ENCODE results near the gene CAPN5. TPM values are rescaled to one million over a fixed set of nuclear protein-coding genes. Genes with fewer than 3 reads are reported as not detected.

Gene CAPN5
- total and polyA plus RNA-seq, 2 of the 13 experiments (the other 11 are each of a cell fraction or from before 2014, with no cell fraction given) = 0.27 to 1.2 TPM

DNA sequence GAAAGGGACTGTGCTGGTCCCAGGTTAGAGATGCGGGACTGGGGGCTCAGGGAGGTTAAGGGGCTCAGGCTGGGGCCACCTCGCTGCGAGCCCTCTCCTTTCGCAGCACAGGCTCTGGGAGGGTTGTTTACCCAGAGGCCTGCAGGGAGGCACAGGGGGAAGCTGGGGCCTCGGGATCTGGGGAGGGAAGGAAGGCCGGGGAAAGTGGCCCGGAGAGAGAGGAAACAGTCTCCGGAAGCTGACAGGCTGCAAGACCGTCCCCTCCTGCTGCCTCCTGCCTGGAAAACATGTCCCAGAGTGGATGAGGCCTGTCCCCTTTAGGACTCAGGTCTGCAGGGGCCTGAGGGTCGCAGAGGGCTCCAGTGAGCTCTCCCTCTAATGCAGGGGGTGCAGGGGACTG, 106.7 kb downstream of the CAPN5 start (continued):
- TF ChIP-seq, protein P1, sequence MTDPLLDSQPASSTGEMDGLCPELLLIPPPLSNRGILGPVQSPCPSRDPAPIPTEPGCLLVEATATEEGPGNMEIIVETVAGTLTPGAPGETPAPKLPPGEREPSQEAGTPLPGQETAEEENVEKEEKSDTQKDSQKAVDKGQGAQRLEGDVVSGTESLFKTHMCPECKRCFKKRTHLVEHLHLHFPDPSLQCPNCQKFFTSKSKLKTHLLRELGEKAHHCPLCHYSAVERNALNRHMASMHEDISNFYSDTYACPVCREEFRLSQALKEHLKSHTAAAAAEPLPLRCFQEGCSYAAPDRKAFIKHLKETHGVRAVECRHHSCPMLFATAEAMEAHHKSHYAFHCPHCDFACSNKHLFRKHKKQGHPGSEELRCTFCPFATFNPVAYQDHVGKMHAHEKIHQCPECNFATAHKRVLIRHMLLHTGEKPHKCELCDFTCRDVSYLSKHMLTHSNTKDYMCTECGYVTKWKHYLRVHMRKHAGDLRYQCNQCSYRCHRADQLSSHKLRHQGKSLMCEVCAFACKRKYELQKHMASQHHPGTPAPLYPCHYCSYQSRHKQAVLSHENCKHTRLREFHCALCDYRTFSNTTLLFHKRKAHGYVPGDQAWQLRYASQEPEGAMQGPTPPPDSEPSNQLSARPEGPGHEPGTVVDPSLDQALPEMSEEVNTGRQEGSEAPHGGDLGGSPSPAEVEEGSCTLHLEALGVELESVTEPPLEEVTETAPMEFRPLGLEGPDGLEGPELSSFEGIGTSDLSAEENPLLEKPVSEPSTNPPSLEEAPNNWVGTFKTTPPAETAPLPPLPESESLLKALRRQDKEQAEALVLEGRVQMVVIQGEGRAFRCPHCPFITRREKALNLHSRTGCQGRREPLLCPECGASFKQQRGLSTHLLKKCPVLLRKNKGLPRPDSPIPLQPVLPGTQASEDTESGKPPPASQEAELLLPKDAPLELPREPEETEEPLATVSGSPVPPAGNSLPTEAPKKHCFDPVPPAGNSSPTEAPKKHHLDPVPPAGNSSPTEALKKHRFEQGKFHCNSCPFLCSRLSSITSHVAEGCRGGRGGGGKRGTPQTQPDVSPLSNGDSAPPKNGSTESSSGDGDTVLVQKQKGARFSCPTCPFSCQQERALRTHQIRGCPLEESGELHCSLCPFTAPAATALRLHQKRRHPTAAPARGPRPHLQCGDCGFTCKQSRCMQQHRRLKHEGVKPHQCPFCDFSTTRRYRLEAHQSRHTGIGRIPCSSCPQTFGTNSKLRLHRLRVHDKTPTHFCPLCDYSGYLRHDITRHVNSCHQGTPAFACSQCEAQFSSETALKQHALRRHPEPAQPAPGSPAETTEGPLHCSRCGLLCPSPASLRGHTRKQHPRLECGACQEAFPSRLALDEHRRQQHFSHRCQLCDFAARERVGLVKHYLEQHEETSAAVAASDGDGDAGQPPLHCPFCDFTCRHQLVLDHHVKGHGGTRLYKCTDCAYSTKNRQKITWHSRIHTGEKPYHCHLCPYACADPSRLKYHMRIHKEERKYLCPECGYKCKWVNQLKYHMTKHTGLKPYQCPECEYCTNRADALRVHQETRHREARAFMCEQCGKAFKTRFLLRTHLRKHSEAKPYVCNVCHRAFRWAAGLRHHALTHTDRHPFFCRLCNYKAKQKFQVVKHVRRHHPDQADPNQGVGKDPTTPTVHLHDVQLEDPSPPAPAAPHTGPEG (CRISPR knock-in tag; IDR thresholded peaks at IDR 0.05) = no peak

DNA sequence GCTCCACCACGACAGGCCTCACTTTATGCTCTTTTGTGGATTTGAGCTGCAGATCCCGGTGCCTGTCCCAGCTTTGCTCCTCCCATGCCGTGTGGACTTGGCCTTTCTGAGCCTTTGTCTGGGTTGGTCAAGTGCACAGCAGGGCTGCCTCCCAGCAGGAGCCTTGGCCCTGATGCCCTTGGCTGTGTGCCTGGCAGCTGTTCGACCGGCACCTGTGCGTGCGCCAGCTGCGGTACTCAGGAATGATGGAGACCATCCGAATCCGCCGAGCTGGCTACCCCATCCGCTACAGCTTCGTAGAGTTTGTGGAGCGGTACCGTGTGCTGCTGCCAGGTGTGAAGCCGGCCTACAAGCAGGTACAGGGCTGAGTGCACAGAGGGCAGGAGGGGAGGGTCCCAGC, 107.8 kb downstream of the CAPN5 start:
- Histone ChIP-seq H3K27me3 (ENCODE audit: control insufficient read depth in 1 of 2, insufficient read depth in 2 of 2, low read length in 2 of 2) (no peaks in the 10 kb centered on the region), H3K9me3 (ENCODE audit: low read length) (no peaks in the 10 kb centered on the region), H3K9ac (ENCODE audit: insufficient read depth, low read depth, low read length) (no peak overlapping the region), H3K4me2 (ENCODE audit: low read depth, low read length) (no peak overlapping the region), H3K4me3 (replicated peaks in 1 of 3; ENCODE audit: insufficient read depth in 1 of 3, low read depth in 2 of 3, low read length in 3 of 3) (no peak overlapping the region), H3K27ac (ENCODE audit: extremely low read length, insufficient read depth, low read length) (no peak overlapping the region), H3K36me3 (replicated peaks in 1 of 2; ENCODE audit: control insufficient read depth in 1 of 2, insufficient read depth in 2 of 2, low read length in 2 of 2) (no peaks in the 10 kb centered on the region), H2AFZ (ENCODE audit: low read length) (no peak overlapping the region), H3K4me1 (ENCODE audit: insufficient read depth, low read length) (peaks cover 56% of the 10 kb centered on the region), H4K20me1 (ENCODE audit: insufficient read depth, low read length) (no peaks in the 10 kb centered on the region), H3K79me2 (ENCODE audit: insufficient read depth, low read length) (no peaks in the 10 kb centered on the region)
- intact Hi-C loops (cut with micrococcal nuclease; ENCODE audit: unreplicated experiment) = no loop called here
- BruUV-seq (replicated peaks) = no TSS peak
- CTCF ChIA-PET (ENCODE audit: low intra/inter-chr PET ratio, low total read pairs) = interaction anchor here (1.3 kb wide), 1 partner anchor 47 kb away, joined by 4 read pairs; no protein-coding TSS in a partner anchor
- ATAC-seq = no peak
- no peak for FAIRE-seq
- 88% methylated on average over 9 of the region's 16 CpGs for WGBS (ENCODE audit: low lambda C conversion rate)
- in situ Hi-C loops (cut with HindIII; ENCODE audit: extremely low pct_ligation_motif_present, low pct_unique_long_range_greater_than_20kb) = no loop called here
- no peak for DNase-seq (ENCODE audit: low spot score)
- no peak for TF ChIP-seq CHCHD3 (CRISPR knock-in tag; IDR thresholded peaks at IDR 0.05)
- 0 out of 2 replicates have a peak, but pooled peaks have one; percentile 28 for TF ChIP-seq ZBTB38 (CRISPR knock-in tag; IDR thresholded peaks at IDR 0.05)
- TF ChIP-seq, protein P2, sequence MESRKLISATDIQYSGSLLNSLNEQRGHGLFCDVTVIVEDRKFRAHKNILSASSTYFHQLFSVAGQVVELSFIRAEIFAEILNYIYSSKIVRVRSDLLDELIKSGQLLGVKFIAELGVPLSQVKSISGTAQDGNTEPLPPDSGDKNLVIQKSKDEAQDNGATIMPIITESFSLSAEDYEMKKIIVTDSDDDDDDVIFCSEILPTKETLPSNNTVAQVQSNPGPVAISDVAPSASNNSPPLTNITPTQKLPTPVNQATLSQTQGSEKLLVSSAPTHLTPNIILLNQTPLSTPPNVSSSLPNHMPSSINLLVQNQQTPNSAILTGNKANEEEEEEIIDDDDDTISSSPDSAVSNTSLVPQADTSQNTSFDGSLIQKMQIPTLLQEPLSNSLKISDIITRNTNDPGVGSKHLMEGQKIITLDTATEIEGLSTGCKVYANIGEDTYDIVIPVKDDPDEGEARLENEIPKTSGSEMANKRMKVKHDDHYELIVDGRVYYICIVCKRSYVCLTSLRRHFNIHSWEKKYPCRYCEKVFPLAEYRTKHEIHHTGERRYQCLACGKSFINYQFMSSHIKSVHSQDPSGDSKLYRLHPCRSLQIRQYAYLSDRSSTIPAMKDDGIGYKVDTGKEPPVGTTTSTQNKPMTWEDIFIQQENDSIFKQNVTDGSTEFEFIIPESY (CRISPR knock-in tag; IDR thresholded peaks at IDR 0.05) = peak; percentile 24; the same call in 1 of the 2 replicates
- POLR2A ChIA-PET = interaction anchor here (1.1 to 2.6 kb wide), 4 partner anchors 30 to 413 kb away, joined by 3 to 12 read pairs (median 4); partner anchors contain the start of gene MYO7A

Measured in HepG2 (cell line).